PC-9 (cell line): Measurements from ENCODE around the gene RFWD3. TPM values are rescaled to one million over a fixed set of nuclear protein-coding genes. Genes with fewer than 3 reads are reported as not detected.

Experiments
- BruUV-seq: library from RNA; stranded (reverse); fragments of 400-500 nt; replicated peaks from 2 replicates; lab custom pipeline; 2021; lab: Mats Ljungman, UMichigan
- CTCF ChIA-PET: fragments of 300-600 bp; sonication (Branson Sonifier 250); formaldehyde crosslinking; loops from one replicate; lab custom pipeline; 2022; ENCODE audit warnings: antibody characterized with exemption; lab: Charles Lee
- POLR2A ChIA-PET: fragments of 300-600 bp; sonication (Branson Sonifier 250); formaldehyde crosslinking; loops from one replicate; lab custom pipeline; 2022; ENCODE audit warnings: antibody characterized with exemption; ENCODE audit not compliant: unreplicated experiment; lab: Charles Lee
- DNase-seq, 2 experiments: peaks; one replicate each; pipeline versions ENCODE4 v3.0.0 to v3.0.0-alpha.2; 2015 to 2022; ENCODE audit warnings: mixed read lengths in 1 of 2
- H2AFZ ChIP-seq: fragments of 200-600 bp; sonication (generic); 2 replicates; pipeline ENCODE4 v1.8.1; 2017; ENCODE audit warnings: antibody characterized with exemption
- H3F3A ChIP-seq: fragments of 200-600 bp; sonication (generic); 2 replicates; pipeline ENCODE4 v1.8.1; 2017; ENCODE audit warnings: antibody characterized with exemption, mild to moderate bottlenecking, low read depth; ENCODE audit not compliant: insufficient read depth
- H3K27ac ChIP-seq: fragments of 200-600 bp; sonication (generic); 2 replicates; pipeline ENCODE4 v1.6.1; 2016; ENCODE audit warnings: mixed run types
- H3K27me3 ChIP-seq: fragments of 200-600 bp; sonication (generic); 2 replicates; pipeline ENCODE4 v1.6.1; 2016; ENCODE audit warnings: low read depth, mixed run types; ENCODE audit not compliant: insufficient read depth
- H3K36me3 ChIP-seq: fragments of 200-600 bp; sonication (generic); 2 replicates; pipeline ENCODE4 v1.6.1; 2016; ENCODE audit warnings: low read depth, mixed run types
- H3K4me1 ChIP-seq: fragments of 200-600 bp; sonication (generic); replicated peaks from 2 replicates; pipeline ENCODE4 v1.6.1; 2016; ENCODE audit warnings: mixed run types; ENCODE audit not compliant: insufficient read depth
- H3K4me2 ChIP-seq: fragments of 200-600 bp; sonication (generic); 2 replicates; pipeline ENCODE4 v1.6.1; 2017; ENCODE audit warnings: mixed run types
- H3K4me3 ChIP-seq: fragments of 200-600 bp; sonication (generic); 2 replicates; pipeline ENCODE4 v1.6.1; 2016; ENCODE audit warnings: mixed run types
- H3K79me2 ChIP-seq: fragments of 200-600 bp; sonication (generic); 2 replicates; pipeline ENCODE4 v1.6.1; 2017; ENCODE audit warnings: low read depth, mixed run types
- H3K9me2 ChIP-seq: fragments of 200-600 bp; sonication (generic); 2 replicates; pipeline ENCODE4 v1.8.1; 2017; ENCODE audit warnings: mild to moderate bottlenecking; ENCODE audit not compliant: insufficient read depth
- H3K9me3 ChIP-seq: fragments of 200-600 bp; sonication (generic); 2 replicates; pipeline ENCODE4 v1.8.1; 2016; ENCODE audit warnings: low read depth; ENCODE audit not compliant: insufficient read depth
- H4K20me1 ChIP-seq: fragments of 200-600 bp; sonication (generic); 2 replicates; pipeline ENCODE4 v1.8.1; 2017; ENCODE audit not compliant: insufficient read depth
- CTCF ChIP-seq: fragments of 200-600 bp; sonication (generic); conservative IDR thresholded peaks from 2 replicates; pipeline ENCODE4 v1.6.1; 2017; ENCODE audit warnings: mixed run types, antibody characterized with exemption, mild to moderate bottlenecking, moderate library complexity
- EZH2 ChIP-seq: fragments of 200-600 bp; sonication (generic); IDR thresholded peaks from 2 replicates; pipeline ENCODE4 v1.8.0; 2017; ENCODE audit warnings: antibody characterized with exemption, low read depth
- intact Hi-C: fragments of 100-400 bp; cut with micrococcal nuclease; formaldehyde crosslinking; loops from one replicate; pipeline ENCODE4 v1.10.0; 2022; ENCODE audit not compliant: unreplicated experiment
- total RNA-seq: library from RNA; stranded (reverse); gene quantifications from 2 replicates; pipeline ENCODE4 v1.2.3, GENCODE V29; 2021

RFWD3 gene
- total RNA-seq, 1 experiment from 2014 or later = 49.5 TPM

- Histone ChIP-seq H3K27me3 (no peaks in the 10 kb centered on the region), H2AFZ (no peak overlapping the region), H3K36me3 (peaks cover 10% of the 10 kb centered on the region; the same call in 1 of the 2 replicates), H3F3A (peaks cover 16% of the 10 kb centered on the region; the same call in 1 of the 2 replicates), H3K9me2 (no peaks in the 10 kb centered on the region), H3K9me3 (no peaks in the 10 kb centered on the region), H4K20me1 (peaks cover 4% of the 10 kb centered on the region), H3K4me2 (no peak overlapping the region), H3K27ac (no peak overlapping the region), H3K4me3 (no peak overlapping the region), H3K79me2 (no peaks in the 10 kb centered on the region), H3K4me1 (no peaks in the 10 kb centered on the region)
- intact Hi-C loops = no loop called here
- ChIA-PET CTCF (no interaction called here), POLR2A (no interaction called here)
- no TSS peak for BruUV-seq
- DNase-seq = no peak
- TF ChIP-seq EZH2 (no peak), CTCF (no peak)
These were observed 44.7 kb downstream of the RFWD3 start for GRCh38 chr16:74622005-74622404.

- H4K20me1 ChIP-seq = no peaks in the 10 kb centered on the region; the same call in 1 of the 2 replicates
- no peaks in the 10 kb centered on the region for H3K27me3 ChIP-seq
- TF ChIP-seq EZH2 (no peak), CTCF (no peak)
- H3K4me3 ChIP-seq = no peak overlapping the region
- H3K4me2 ChIP-seq = no peak overlapping the region
- no peak overlapping the region for H2AFZ ChIP-seq
- ChIA-PET POLR2A (interaction anchor here (0.6 kb wide), 1 partner anchor 25 kb away, joined by 10 read pairs; no protein-coding TSS in a partner anchor), CTCF (no interaction called here)
- H3K27ac ChIP-seq = no peak overlapping the region
- no peaks in the 10 kb centered on the region for H3K9me2 ChIP-seq
- no TSS peak for BruUV-seq
- H3K79me2 ChIP-seq = no peaks in the 10 kb centered on the region
- no peak for DNase-seq
- H3F3A ChIP-seq = peaks cover 13% of the 10 kb centered on the region; the same call in 1 of the 2 replicates
- H3K9me3 ChIP-seq = no peaks in the 10 kb centered on the region
- H3K4me1 ChIP-seq = no peaks in the 10 kb centered on the region
- intact Hi-C loops = no loop called here
- H3K36me3 ChIP-seq = peaks cover 4% of the 10 kb centered on the region; the same call in 1 of the 2 replicates
These were observed 49.4 kb downstream of the RFWD3 start for GRCh38 chr16:74617206-74617788.

- POLR2A ChIA-PET = no interaction called here
- no peaks in the 10 kb centered on the region for H3K36me3 ChIP-seq
- H3K4me3 ChIP-seq = no peak overlapping the region
- H3K4me1 ChIP-seq = no peaks in the 10 kb centered on the region
- no peaks in the 10 kb centered on the region for H4K20me1 ChIP-seq
- H3K9me2 ChIP-seq = no peaks in the 10 kb centered on the region
- H3F3A ChIP-seq = peaks cover 7% of the 10 kb centered on the region; the same call in 1 of the 2 replicates
- H3K27me3 ChIP-seq = no peaks in the 10 kb centered on the region
- no TSS peak for BruUV-seq
- H2AFZ ChIP-seq = no peak overlapping the region
- no peak for DNase-seq
- H3K4me2 ChIP-seq = no peak overlapping the region
- CTCF ChIA-PET = interaction anchor here (0.7 kb wide), 1 partner anchor 179 kb away, joined by 8 read pairs; no protein-coding TSS in a partner anchor
- intact Hi-C loops = no loop called here
- TF ChIP-seq EZH2 (no peak), CTCF (no peak)
- H3K79me2 ChIP-seq = peaks cover 1% of the 10 kb centered on the region; the same call in 1 of the 2 replicates
- H3K27ac ChIP-seq = no peak overlapping the region
- no peaks in the 10 kb centered on the region for H3K9me3 ChIP-seq
These were observed 55.0 kb downstream of the RFWD3 start for GRCh38 chr16:74611721-74612120.
